HEK293T (cell line): ENCODE data around the gene HLF.

Source experiments
- CTCF ChIA-PET: fragments of 350-600 bp; formaldehyde crosslinking; extraction: SDS; loops from one replicate; lab custom pipeline; 2021; ENCODE audit warnings: antibody characterized with exemption, inconsistent platforms; lab: Yijun Ruan, JAX
- POLR2A ChIA-PET: fragments of 350-600 bp; formaldehyde crosslinking; extraction: SDS; loops from one replicate; lab custom pipeline; 2020; ENCODE audit warnings: antibody characterized with exemption, inconsistent platforms; lab: Yijun Ruan, JAX
- DNase-seq: peaks from one replicate; pipeline ENCODE4 v3.0.0; 2012; ENCODE audit warnings: mixed read lengths; ENCODE audit errors: extremely low spot score
- ARNT ChIP-seq: fragments of 450-650 bp; IDR thresholded peaks from 2 replicates; pipeline ENCODE4 v1.6.1; 2017; ENCODE audit warnings: mild to moderate bottlenecking
- BHLHE40 ChIP-seq: fragments of 450-650 bp; IDR thresholded peaks from 2 replicates; pipeline ENCODE4 v1.6.1; 2016; ENCODE audit warnings: mild to moderate bottlenecking, moderate library complexity, borderline replicate concordance
- CTBP1 ChIP-seq: fragments of 450-650 bp; IDR thresholded peaks from 2 replicates; pipeline ENCODE4 v1.6.1; 2016; ENCODE audit warnings: borderline replicate concordance
- ELF4 ChIP-seq: fragments of 450-650 bp; IDR thresholded peaks from 2 replicates; pipeline ENCODE4 v1.6.1; 2017; ENCODE audit warnings: antibody characterized with exemption
- FOXA1 ChIP-seq: fragments of 450-650 bp; IDR thresholded peaks from 2 replicates; pipeline ENCODE4 v1.6.1; 2016; ENCODE audit warnings: mild to moderate bottlenecking
- FOXK2 ChIP-seq: fragments of 450-650 bp; IDR thresholded peaks from 2 replicates; pipeline ENCODE4 v1.6.1; 2016; ENCODE audit warnings: mild to moderate bottlenecking
- FOXM1 ChIP-seq: fragments of 450-650 bp; IDR thresholded peaks from 2 replicates; pipeline ENCODE4 v1.6.1; 2017; ENCODE audit warnings: mild to moderate bottlenecking, borderline replicate concordance
- HDGF ChIP-seq: fragments of 450-650 bp; IDR thresholded peaks from 2 replicates; pipeline ENCODE4 v1.6.1; 2017; ENCODE audit warnings: antibody characterized with exemption, borderline replicate concordance
- L3MBTL2 ChIP-seq: fragments of 450-650 bp; conservative IDR thresholded peaks from 2 replicates; pipeline ENCODE4 v1.6.1; 2016; ENCODE audit warnings: mild to moderate bottlenecking
- LEF1 ChIP-seq: fragments of 450-650 bp; IDR thresholded peaks from 2 replicates; pipeline ENCODE4 v1.6.1; 2017; ENCODE audit warnings: mild to moderate bottlenecking, borderline replicate concordance
- NFRKB ChIP-seq: fragments of 450-650 bp; IDR thresholded peaks from 2 replicates; pipeline ENCODE4 v1.6.1; 2016; ENCODE audit warnings: mild to moderate bottlenecking, moderate library complexity
- PKNOX1 ChIP-seq: fragments of 450-650 bp; IDR thresholded peaks from 2 replicates; pipeline ENCODE4 v1.6.1; 2016
- SP1 ChIP-seq: fragments of 450-650 bp; IDR thresholded peaks from 2 replicates; pipeline ENCODE4 v1.6.1; 2017
- SUZ12 ChIP-seq: fragments of 450-650 bp; IDR thresholded peaks from 2 replicates; pipeline ENCODE4 v1.6.1; 2016; ENCODE audit warnings: mild to moderate bottlenecking
- TARDBP ChIP-seq: fragments of 450-650 bp; IDR thresholded peaks from 2 replicates; pipeline ENCODE4 v1.6.1; 2016
- ZNF384 ChIP-seq: fragments of 450-650 bp; IDR thresholded peaks from 2 replicates; pipeline ENCODE4 v1.6.1; 2016

The HLF gene

DNA sequence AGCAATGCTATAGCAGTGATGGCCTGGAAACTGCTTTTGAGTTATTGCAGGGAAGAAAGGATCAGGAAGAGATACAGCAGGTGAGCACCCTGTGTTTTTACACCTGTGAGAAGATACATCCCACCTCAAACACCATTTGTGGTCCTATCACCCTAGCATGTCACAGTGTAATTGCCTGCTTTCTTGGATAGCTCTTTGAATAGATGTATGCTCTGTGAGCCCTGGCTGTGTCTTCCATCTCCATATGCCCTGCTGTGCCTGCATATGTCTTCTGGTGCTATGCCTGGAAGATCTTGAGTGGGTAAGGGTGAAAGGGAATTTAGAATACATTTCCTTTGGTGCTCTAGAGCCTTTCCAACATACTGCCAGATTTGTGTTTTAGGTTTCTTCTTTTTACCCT lies 15.5 kb downstream of the HLF start:
- ChIA-PET POLR2A (no interaction called here), CTCF (no interaction called here)
- TF ChIP-seq SUZ12 (no peak), FOXA1 (no peak), ELF4 (no peak), TARDBP (no peak), NFRKB (no peak), ZNF384 (no peak), HDGF (no peak)
- DNase-seq: no peak

GRCh38 chr17:55281649-55282378 lies 17.1 kb downstream of the HLF start:
- ChIA-PET POLR2A (no interaction called here), CTCF (no interaction called here)
- TF ChIP-seq ARNT (no peak), BHLHE40 (no peak), LEF1 (no peak)
- DNase-seq: no peak

DNA sequence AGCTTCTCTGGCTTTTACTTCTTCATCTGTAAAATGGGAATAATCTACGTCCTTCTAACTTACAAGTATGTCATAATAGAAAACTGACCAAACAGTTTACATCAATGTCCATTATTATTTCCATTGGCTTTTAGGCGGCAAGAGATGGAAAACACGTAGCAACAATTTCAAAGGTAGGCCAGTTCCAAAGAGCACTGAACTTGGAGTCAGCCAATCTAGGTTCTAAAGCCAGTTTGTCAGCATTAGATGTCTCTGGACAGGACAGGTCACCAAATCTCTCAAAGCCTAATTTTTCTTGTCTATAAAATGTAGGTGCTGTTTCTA lies 17.6 kb downstream of the HLF start:
- no peak for DNase-seq
- TF ChIP-seq FOXA1 (no peak), SP1 (no peak), L3MBTL2 (no peak), NFRKB (no peak), FOXK2 (no peak), FOXM1 (no peak), SUZ12 (no peak), PKNOX1 (no peak), LEF1 (no peak), ARNT (no peak), ZNF384 (no peak), ELF4 (no peak), CTBP1 (no peak), HDGF (no peak), BHLHE40 (no peak)
- CTCF ChIA-PET: no interaction called here
- POLR2A ChIA-PET: no interaction called here

DNA sequence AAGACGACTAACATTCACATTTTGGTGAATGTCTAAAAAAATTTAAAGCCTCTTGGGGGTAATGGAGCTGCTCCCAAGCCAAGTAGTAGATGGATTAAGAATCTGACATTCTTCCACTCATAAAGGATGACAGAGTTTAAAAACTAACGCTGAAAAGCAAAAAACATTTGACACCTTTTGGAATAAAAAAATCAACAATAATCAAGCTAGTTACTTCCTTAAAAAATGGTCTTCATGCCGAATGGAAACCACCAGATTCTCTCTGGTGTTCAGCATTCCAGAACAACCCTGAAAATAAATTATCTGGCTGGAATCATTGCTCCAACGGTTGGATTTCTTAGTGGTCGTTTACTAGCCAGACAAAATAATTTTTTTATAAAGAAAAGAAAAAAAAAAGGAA lies 18.0 kb downstream of the HLF start:
- ChIA-PET CTCF (interaction anchor here (0.6 kb wide), 1 partner anchor 1498 kb away, joined by 3 read pairs; no protein-coding TSS in a partner anchor), POLR2A (no interaction called here)
- no peak for DNase-seq
- TF ChIP-seq LEF1: no peak
- no peak for TF ChIP-seq SUZ12

DNA sequence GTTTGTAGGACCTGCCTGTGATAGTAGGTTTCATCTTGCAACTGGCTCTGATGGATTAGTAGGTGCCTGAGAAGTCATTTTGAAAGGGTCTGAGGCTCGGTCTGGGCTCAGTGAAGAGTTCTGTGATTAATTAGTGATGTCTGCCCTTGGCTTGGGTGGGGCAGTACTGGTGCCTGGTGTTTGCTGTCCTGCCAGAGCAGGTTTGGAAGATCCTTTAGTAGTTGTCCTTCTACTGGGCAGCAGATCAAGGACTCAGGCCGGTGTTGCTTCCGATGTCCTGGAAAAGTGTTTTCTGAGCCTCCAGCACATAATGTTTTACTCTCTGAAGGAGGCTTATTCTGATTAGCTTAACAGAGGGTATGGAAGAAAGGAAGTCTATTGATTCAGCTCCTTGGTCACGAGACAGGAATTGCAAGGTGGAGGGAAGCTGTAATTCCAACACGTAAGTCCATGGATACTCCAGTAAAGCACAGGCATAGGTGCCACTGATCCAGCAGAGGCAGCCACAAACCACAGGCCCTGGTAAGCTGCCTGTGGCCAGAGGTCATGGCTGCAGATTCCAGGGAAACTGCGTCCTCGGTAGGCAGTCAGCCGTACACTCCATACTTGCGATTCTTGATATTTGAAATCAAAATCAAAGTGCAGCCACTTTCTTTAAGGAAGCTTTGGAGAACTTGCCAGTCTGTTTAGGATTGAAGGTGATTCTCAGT lies 18.7 kb downstream of the HLF start:
- CTCF ChIA-PET: interaction anchor here (0.6 kb wide), 1 partner anchor 1497 kb away, joined by 3 read pairs; no protein-coding TSS in a partner anchor
- POLR2A ChIA-PET: no interaction called here
- TF ChIP-seq NFRKB (no peak), PKNOX1 (no peak), L3MBTL2 (no peak), ELF4 (no peak), SUZ12 (no peak), CTBP1 (no peak), FOXK2 (no peak)
- no peak for DNase-seq

DNA sequence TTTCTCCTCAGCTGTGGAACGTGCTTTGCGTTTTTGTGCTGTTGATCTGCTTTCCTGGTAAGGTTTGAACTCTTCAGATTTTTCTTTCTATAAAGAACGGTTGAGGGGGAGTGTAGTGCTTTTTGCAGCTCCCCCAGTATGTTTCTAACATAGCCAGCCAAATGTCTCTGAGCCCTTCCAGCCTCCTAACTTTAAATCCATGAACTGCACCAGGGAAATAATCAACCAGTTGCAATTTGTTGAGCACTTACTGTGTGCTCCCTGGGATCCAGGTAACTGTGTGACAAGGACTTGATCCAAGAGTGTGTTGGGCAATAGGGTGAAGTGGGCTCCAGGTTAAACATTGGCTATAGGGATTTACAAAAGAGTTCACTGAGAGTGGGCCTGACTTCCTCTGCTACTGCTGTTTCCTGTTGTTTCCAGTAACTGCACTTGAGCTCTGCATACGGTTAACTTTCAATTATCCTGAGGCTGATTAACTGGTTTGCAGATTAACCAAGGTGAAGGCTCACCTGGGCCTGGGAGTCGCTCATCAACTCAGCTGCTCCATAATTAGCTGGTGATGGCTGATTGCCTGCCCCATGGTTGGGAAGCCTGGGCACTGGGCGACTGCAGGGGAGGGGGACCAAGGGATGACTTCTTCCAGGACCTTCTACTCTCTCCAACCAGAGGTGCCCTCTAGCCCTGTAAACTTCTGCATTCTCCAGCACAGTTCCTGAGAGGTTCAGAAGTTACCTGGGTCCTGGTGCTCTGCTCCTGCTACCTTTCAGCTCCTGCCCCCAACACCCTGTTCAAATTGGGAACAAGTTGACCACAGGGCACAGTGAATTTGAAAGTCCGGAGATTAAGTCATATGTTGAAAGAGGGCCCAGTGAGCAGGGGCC lies 19.5 kb downstream of the HLF start:
- POLR2A ChIA-PET: no interaction called here
- CTCF ChIA-PET: no interaction called here
- no peak for DNase-seq

More for the DNA sequence above, 19.5 kb downstream of the HLF start:
- TF ChIP-seq ZNF384: no peak
- no peak for TF ChIP-seq HDGF
- no peak for TF ChIP-seq ELF4
- TF ChIP-seq PKNOX1: no peak
- TF ChIP-seq FOXA1: no peak
- TF ChIP-seq FOXM1: no peak
- no peak for TF ChIP-seq CTBP1
- no peak for TF ChIP-seq LEF1
- no peak for TF ChIP-seq NFRKB
- TF ChIP-seq ARNT: no peak
- no peak for TF ChIP-seq TARDBP
- no peak for TF ChIP-seq L3MBTL2
- TF ChIP-seq SP1: no peak
- no peak for TF ChIP-seq FOXK2
- TF ChIP-seq BHLHE40: no peak
